GM12878 (cell line): ENCODE measurements around the gene CAMTA1. TPM values are rescaled to one million over a fixed set of nuclear protein-coding genes. Genes with fewer than 3 reads are reported as not detected.

Experiments
- ATAC-seq: fragments of 200-7000 bp; cut with Tn5 transposase; 3 replicates; pipeline ENCODE4 v1.9.1; 2020; ENCODE audit warnings: mild to moderate bottlenecking, moderate library complexity
- BruUV-seq: library from RNA; stranded (reverse); fragments of 400-500 nt; replicated peaks from 2 replicates; lab custom pipeline; 2021; lab: Mats Ljungman, UMichigan
- CTCF ChIA-PET: fragments of 300-600 bp; sonication (Branson Sonifier 250); formaldehyde crosslinking; extraction: SDS; loops from one replicate; lab custom pipeline; 2021; ENCODE audit warnings: inconsistent platforms; lab: Yijun Ruan, JAX
- POLR2A ChIA-PET: fragments of 350-600 bp; formaldehyde crosslinking; extraction: SDS; loops from one replicate; lab custom pipeline; 2021; ENCODE audit warnings: inconsistent platforms; lab: Charles Lee
- RAD21 ChIA-PET: fragments of 300-600 bp; sonication (Branson Sonifier 250); formaldehyde crosslinking; loops from one replicate; lab custom pipeline; 2023; ENCODE audit warnings: antibody characterized with exemption; ENCODE audit not compliant: unreplicated experiment; lab: Charles Lee
- SMC1A ChIA-PET: fragments of 300-600 bp; sonication (Branson Sonifier 250); formaldehyde crosslinking; loops from one replicate; lab custom pipeline; 2023; ENCODE audit not compliant: unreplicated experiment, uncharacterized antibody; lab: Charles Lee
- DNase-seq: peaks from one replicate; pipeline ENCODE4 v3.0.0-alpha.2; 2011; ENCODE audit warnings: low read depth, low spot score
- FAIRE-seq: peaks from 3 replicates; lab custom pipeline; 2011; peaks lifted over from hg19 to GRCh38; lab: Jason Lieb, UNC
- H2AFZ ChIP-seq: 2 replicates; pipeline ENCODE4 v1.6.0; 2011; ENCODE audit warnings: low read depth, low read length, control low read depth; ENCODE audit not compliant: control insufficient read depth
- H3K27ac ChIP-seq: 2 replicates; pipeline ENCODE4 v1.5.1; 2011; ENCODE audit warnings: control low read depth; ENCODE audit not compliant: control insufficient read depth, insufficient read depth
- H3K27me3 ChIP-seq, 2 experiments: replicated peaks in 1 of 2; 2 replicates each; pipeline versions ENCODE4 v1.6.0 to v1.6.1; 2011; ENCODE audit warnings: low read length in 1 of 2; ENCODE audit not compliant: control insufficient read depth in 2 of 2, insufficient read depth in 2 of 2
- H3K36me3 ChIP-seq, 2 experiments: 2 replicates each; pipeline ENCODE4 v1.5.1; 2011; ENCODE audit warnings: low read length in 1 of 2; ENCODE audit not compliant: control insufficient read depth in 2 of 2, insufficient read depth in 2 of 2
- H3K4me1 ChIP-seq: 2 replicates; pipeline ENCODE4 v1.6.1; 2011; ENCODE audit warnings: mild to moderate bottlenecking, low read length, moderate library complexity, mixed read lengths; ENCODE audit not compliant: control insufficient read depth, insufficient read depth
- H3K4me2 ChIP-seq: 2 replicates; pipeline ENCODE4 v1.6.0; 2011; ENCODE audit warnings: control low read depth; ENCODE audit not compliant: control insufficient read depth, insufficient read depth
- H3K4me3 ChIP-seq: fragments of 200-600 bp; sonication (generic); 2 replicates; pipeline ENCODE4 v1.5.1; 2016
- H3K79me2 ChIP-seq: 2 replicates; pipeline ENCODE4 v1.6.0; 2011; ENCODE audit warnings: low read length; ENCODE audit not compliant: control insufficient read depth, insufficient read depth
- H3K9ac ChIP-seq: 2 replicates; pipeline ENCODE4 v1.8.0; 2011; ENCODE audit warnings: low read length, control low read depth, mixed read lengths; ENCODE audit not compliant: control insufficient read depth, insufficient read depth
- H3K9me3 ChIP-seq: replicated peaks from 3 replicates; pipeline ENCODE4 v1.5.1; 2011; ENCODE audit warnings: mild to moderate bottlenecking, low read length; ENCODE audit not compliant: control insufficient read depth, insufficient read depth
- H4K20me1 ChIP-seq: 2 replicates; pipeline ENCODE4 v1.6.0; 2011; ENCODE audit not compliant: control insufficient read depth, insufficient read depth
- EZH2 ChIP-seq: IDR thresholded peaks from 2 replicates; pipeline ENCODE4 v1.6.1; 2012; ENCODE audit warnings: low read depth, mild to moderate bottlenecking, control low read depth, inconsistent platforms, low read length, borderline replicate concordance; ENCODE audit not compliant: control insufficient read depth
- FOS ChIP-seq: IDR thresholded peaks from 3 replicates; pipeline ENCODE4 v1.6.1; 2011; ENCODE audit warnings: borderline replicate concordance; ENCODE audit not compliant: insufficient read length; ENCODE audit errors: extremely low read depth
- HDAC2 ChIP-seq: fragments of 200-600 bp; sonication (generic); IDR thresholded peaks from 2 replicates; pipeline ENCODE4 v1.6.1; 2017
- MEF2B ChIP-seq: fragments of 450-650 bp; IDR thresholded peaks from 2 replicates; pipeline ENCODE4 v1.6.1; 2018; ENCODE audit warnings: mild to moderate bottlenecking, moderate library complexity; ENCODE audit not compliant: partially characterized antibody, poor library complexity, severe bottlenecking
- POLR2A ChIP-seq: IDR thresholded peaks from 2 replicates; pipeline ENCODE4 v1.6.1; 2011; ENCODE audit warnings: low read depth, mild to moderate bottlenecking, low read length
- POLR2AphosphoS5 ChIP-seq: IDR thresholded peaks from 2 replicates; pipeline ENCODE4 v1.6.1; 2011; ENCODE audit warnings: mild to moderate bottlenecking, low read length, inconsistent platforms
- RBBP5 ChIP-seq: fragments of 200-600 bp; sonication (generic); conservative IDR thresholded peaks from 2 replicates; pipeline ENCODE4 v1.6.1; 2016
- TCF12 ChIP-seq: IDR thresholded peaks from 2 replicates; pipeline ENCODE4 v1.6.1; 2011; ENCODE audit warnings: low read depth, mild to moderate bottlenecking, low read length
- ZBED1 ChIP-seq: IDR thresholded peaks from 2 replicates; pipeline ENCODE4 v1.6.1; 2016; ENCODE audit warnings: borderline replicate concordance
- ZBTB11 ChIP-seq: fragments of 450-650 bp; formaldehyde crosslinking; IDR thresholded peaks from 2 replicates; pipeline ENCODE4 v1.5.0; 2022; ENCODE audit warnings: mild to moderate bottlenecking, missing genetic modification characterization
- ZSCAN29 ChIP-seq: fragments of 450-650 bp; IDR thresholded peaks from 2 replicates; pipeline ENCODE4 v1.6.1; 2017; ENCODE audit warnings: mild to moderate bottlenecking, moderate library complexity
- WGBS: methylation state at CpG from one replicate; pipeline ENCODE4 v1.1.6; 2016; ENCODE audit warnings: low lambda C conversion rate; ENCODE audit not compliant: insufficient replicate concordance, insufficient coverage; ENCODE audit errors: missing lambda C conversion rate; 5-methylcytosine and 5-hydroxymethylcytosine counted together
- in situ Hi-C: fragments of 300-500 bp; cut with MboI; formaldehyde crosslinking; loops from 9 replicates; pipeline ENCODE4 v1.14.3; 2018; ENCODE audit warnings: mixed read lengths
- intact Hi-C: fragments of 100-400 bp; cut with micrococcal nuclease; formaldehyde crosslinking; loops from one replicate; pipeline ENCODE4 v1.14.2; 2022; ENCODE audit not compliant: unreplicated experiment
- polyA plus RNA-seq, 11 experiments: library from polyadenylated mRNA; depleted of rRNA in 4 of 11; unstranded in 6 of 11; stranded (reverse) in 5 of 11; fragments of >200 nt; fragmentation: Nextera tagmentation in 4 of 11; fragmentation: Illumina TruSeq in 1 of 11; extraction: Ambion mirVana in 4 of 11; extraction: Trizol in 1 of 11; gene quantifications; 1 replicate in 1 of 11; 2 replicates in 10 of 11; pipeline versions ENCODE4 v1.2.1 to v1.2.3, GENCODE V29; 2011 to 2016; ENCODE audit warnings: inconsistent platforms in 2 of 11, missing spikeins in 2 of 11, low read depth in 1 of 11
- total RNA-seq, 4 experiments: library from RNA; depleted of rRNA in 3 of 4; stranded (reverse); fragments of >200 nt in 3 of 4; fragmentation: Illumina TruSeq in 1 of 4; extraction: Trizol in 1 of 4; gene quantifications; 2 replicates each; pipeline versions ENCODE4 v1.2.1 to v1.2.3, GENCODE V29; 2013 to 2021

The CAMTA1 gene
- total and polyA plus RNA-seq, 10 of the 15 experiments (the other 5 are each of a cell fraction or from before 2014, with no cell fraction given) = 37.7 to 148 (median 76.4) TPM

GRCh38 chr1:7503691-7504437, 718.6 kb downstream of the CAMTA1 start:
- POLR2A ChIA-PET = no interaction called here
- H4K20me1 ChIP-seq = no peaks in the 10 kb centered on the region
- no peak overlapping the region for H3K4me3 ChIP-seq
- in situ Hi-C loops (no loop called here), intact Hi-C loops (no loop called here)
- H3K27me3 ChIP-seq = no peaks in the 10 kb centered on the region; a peak in 1 of 4 replicates
- TF ChIP-seq MEF2B (no peak), ZSCAN29 (no peak), EZH2 (no peak), HDAC2 (no peak), RBBP5 (no peak)
- H3K27ac ChIP-seq = no peak overlapping the region
- no peaks in the 10 kb centered on the region; the same call in 2 of the 3 replicates for H3K9me3 ChIP-seq
- ATAC-seq (no peak), DNase-seq (no peak), FAIRE-seq (no peak)
- H3K79me2 ChIP-seq = no peaks in the 10 kb centered on the region
- RAD21 ChIA-PET = no interaction called here
- no peak overlapping the region for H3K4me2 ChIP-seq
- H2AFZ ChIP-seq = no peak overlapping the region
- H3K4me1 ChIP-seq = no peaks in the 10 kb centered on the region
- no TSS peak for BruUV-seq
- H3K9ac ChIP-seq = no peak overlapping the region
- WGBS = 18% methylated on average over 18 of the region's 18 CpGs
- CTCF ChIA-PET = no interaction called here
- H3K36me3 ChIP-seq = no peaks in the 10 kb centered on the region
- SMC1A ChIA-PET = no interaction called here

DNA sequence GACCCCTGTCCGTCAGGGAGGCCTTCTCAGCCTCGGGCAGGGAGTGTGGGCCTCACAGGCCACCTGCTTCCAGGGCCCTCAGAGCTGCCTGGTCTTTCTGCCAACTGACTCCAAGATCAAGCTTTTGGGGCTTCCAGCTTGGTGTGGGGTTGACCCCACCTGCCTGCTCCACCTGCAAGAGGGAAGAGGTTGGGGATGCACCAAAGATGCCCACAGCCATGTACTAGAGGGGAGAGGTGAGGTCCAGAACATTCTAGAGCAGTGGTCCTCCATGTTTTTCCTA, 719.1 kb downstream of the CAMTA1 start:
- H3K4me1 ChIP-seq = no peaks in the 10 kb centered on the region
- H3K27me3 ChIP-seq = no peaks in the 10 kb centered on the region; a peak in 1 of 4 replicates
- ChIA-PET CTCF (no interaction called here), SMC1A (no interaction called here), RAD21 (no interaction called here), POLR2A (no interaction called here)
- DNase-seq = no peak
- no peaks in the 10 kb centered on the region for H3K9me3 ChIP-seq
- H2AFZ ChIP-seq = no peak overlapping the region
- H3K4me3 ChIP-seq = no peak overlapping the region
- FAIRE-seq = no peak
- H3K4me2 ChIP-seq = no peak overlapping the region
- H3K79me2 ChIP-seq = no peaks in the 10 kb centered on the region
- H3K36me3 ChIP-seq = no peaks in the 10 kb centered on the region
- TF ChIP-seq POLR2A = no peak
- no peak for TF ChIP-seq FOS
- no peak for TF ChIP-seq ZBTB11 (CRISPR knock-in tag)
- no peak for TF ChIP-seq POLR2AphosphoS5
- no peak for TF ChIP-seq ZBED1
- no peak for TF ChIP-seq TCF12
- WGBS = 4% methylated on average over 2 of the region's 2 CpGs
- ATAC-seq = no peak
- H3K27ac ChIP-seq = no peak overlapping the region
- in situ Hi-C loops (no loop called here), intact Hi-C loops (no loop called here)
- H3K9ac ChIP-seq = no peak overlapping the region
- BruUV-seq = no TSS peak
- no peaks in the 10 kb centered on the region for H4K20me1 ChIP-seq
